Lower leg skin (tissue), 4 donors: Measurements from ENCODE around the gene WNT7B. TPM values are rescaled to one million over a fixed set of nuclear protein-coding genes. Genes with fewer than 3 reads are reported as not detected.

Experiments used
- DNase-seq, 2 donors: peaks; one replicate each; pipeline ENCODE4 v3.0.0-alpha.2; 2019; ENCODE audit warnings: low spot score in 2 of 2
- H3K4me3 ChIP-seq: fragments of 200-600 bp; sonication (generic); 2 replicates; pipeline ENCODE4 v1.5.1; 2017; ENCODE audit warnings: mild to moderate bottlenecking, low read depth; ENCODE audit not compliant: poor library complexity, severe bottlenecking
- POLR2A ChIP-seq, 2 donors: fragments of 450-650 bp; IDR thresholded peaks; one replicate each; pipeline ENCODE4 v1.6.1; 2016 to 2017; ENCODE audit warnings: antibody characterized with exemption in 2 of 2, mild to moderate bottlenecking in 1 of 2, moderate library complexity in 1 of 2
- WGBS, 2 donors: methylation state at CpG; one replicate each; pipeline ENCODE4 v1.1.5; 2018; 5-methylcytosine and 5-hydroxymethylcytosine counted together
- intact Hi-C: fragments of 100-400 bp; cut with DNase I; formaldehyde crosslinking; loops from one replicate; pipeline ENCODE4 v1.15.0; 2023; ENCODE audit warnings: low total_unique reads
- total RNA-seq, 4 donors: library from RNA; depleted of rRNA; stranded (reverse); fragments of >200 nt; gene quantifications; one replicate each; pipeline ENCODE4 v1.1.0, GENCODE V29; 2016
- TF ChIP-seq, protein P1 (sequence below), 3 donors: fragments of 450-650 bp; IDR thresholded peaks; one replicate each; pipeline ENCODE4 v1.5.1; 2016; ENCODE audit warnings: antibody characterized with exemption in 3 of 3, mild to moderate bottlenecking in 3 of 3, moderate library complexity in 2 of 3

WNT7B gene
- total RNA-seq, 4 donors from 2014 or later: 26.4 to 39.9 (median 33.9) TPM

GRCh38 chr22:45885171-45885840, 91.7 kb downstream of the WNT7B start:
- H3K4me3 ChIP-seq: no peak overlapping the region
- TF ChIP-seq POLR2A (IDR thresholded peaks at IDR 0.05): no peak
- TF ChIP-seq, protein P1, sequence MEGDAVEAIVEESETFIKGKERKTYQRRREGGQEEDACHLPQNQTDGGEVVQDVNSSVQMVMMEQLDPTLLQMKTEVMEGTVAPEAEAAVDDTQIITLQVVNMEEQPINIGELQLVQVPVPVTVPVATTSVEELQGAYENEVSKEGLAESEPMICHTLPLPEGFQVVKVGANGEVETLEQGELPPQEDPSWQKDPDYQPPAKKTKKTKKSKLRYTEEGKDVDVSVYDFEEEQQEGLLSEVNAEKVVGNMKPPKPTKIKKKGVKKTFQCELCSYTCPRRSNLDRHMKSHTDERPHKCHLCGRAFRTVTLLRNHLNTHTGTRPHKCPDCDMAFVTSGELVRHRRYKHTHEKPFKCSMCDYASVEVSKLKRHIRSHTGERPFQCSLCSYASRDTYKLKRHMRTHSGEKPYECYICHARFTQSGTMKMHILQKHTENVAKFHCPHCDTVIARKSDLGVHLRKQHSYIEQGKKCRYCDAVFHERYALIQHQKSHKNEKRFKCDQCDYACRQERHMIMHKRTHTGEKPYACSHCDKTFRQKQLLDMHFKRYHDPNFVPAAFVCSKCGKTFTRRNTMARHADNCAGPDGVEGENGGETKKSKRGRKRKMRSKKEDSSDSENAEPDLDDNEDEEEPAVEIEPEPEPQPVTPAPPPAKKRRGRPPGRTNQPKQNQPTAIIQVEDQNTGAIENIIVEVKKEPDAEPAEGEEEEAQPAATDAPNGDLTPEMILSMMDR (IDR thresholded peaks at IDR 0.05): no peak
- intact Hi-C loops: no loop called here
- no peak for DNase-seq
- WGBS, 2 donors: 79 to 81% methylated on average over 14 to 16 of the region's 16 CpGs

GRCh38 chr22:45884201-45885062, 92.5 kb downstream of the WNT7B start:
- intact Hi-C loops: no loop called here
- TF ChIP-seq, protein P1 (IDR thresholded peaks at IDR 0.05): no peak
- TF ChIP-seq POLR2A (IDR thresholded peaks at IDR 0.05): no peak
- 62 to 77% methylated on average over 15 to 21 of the region's 27 CpGs for WGBS, 2 donors
- no peak overlapping the region for H3K4me3 ChIP-seq
- DNase-seq: no peak

- no peak for DNase-seq
- 83 to 85% methylated on average over 8 of the region's 8 CpGs for WGBS, 2 donors
- TF ChIP-seq, protein P1 (IDR thresholded peaks at IDR 0.05): no peak
- TF ChIP-seq POLR2A (IDR thresholded peaks at IDR 0.05): no peak
- intact Hi-C loops: no loop called here
- no peak overlapping the region for H3K4me3 ChIP-seq
Observed at GRCh38 chr22:45883811-45884170, 93.2 kb downstream of the WNT7B start.

- TF ChIP-seq, protein P1 (IDR thresholded peaks at IDR 0.05): no peak
- no peak for TF ChIP-seq POLR2A (IDR thresholded peaks at IDR 0.05)
- WGBS, 2 donors: 53 to 65% methylated on average over 32 of the region's 32 CpGs
- DNase-seq: no peak
- no peak overlapping the region for H3K4me3 ChIP-seq
- intact Hi-C loops: no loop called here
Observed at GRCh38 chr22:45882881-45883810, 93.8 kb downstream of the WNT7B start.

DNA sequence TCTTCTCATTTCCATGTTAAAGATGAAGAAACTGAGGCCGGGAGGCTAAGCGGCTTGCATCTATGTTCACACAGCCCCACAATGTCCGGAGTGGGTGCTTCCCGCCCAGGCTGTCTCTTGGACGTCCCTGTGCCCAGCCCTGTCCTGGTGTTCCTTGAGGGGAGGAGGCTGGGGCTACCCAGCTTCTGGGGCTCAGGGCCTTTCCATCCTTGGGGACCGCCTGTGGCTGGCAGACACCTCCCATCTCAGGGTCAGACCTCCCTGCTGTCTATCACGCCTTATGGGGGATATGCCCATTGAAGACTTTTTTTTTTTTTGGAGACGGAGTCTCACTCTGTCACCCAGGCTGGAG, 95.5 kb downstream of the WNT7B start:
- no peak overlapping the region for H3K4me3 ChIP-seq
- 73 to 85% methylated on average over 8 of the region's 8 CpGs for WGBS, 2 donors
- DNase-seq: no peak
- TF ChIP-seq POLR2A (IDR thresholded peaks at IDR 0.05): no peak
- TF ChIP-seq, protein P1 (IDR thresholded peaks at IDR 0.05): no peak
- intact Hi-C loops: no loop called here
